Measurements from ENCODE around the gene LRFN4.

LRFN4 gene

DNA sequence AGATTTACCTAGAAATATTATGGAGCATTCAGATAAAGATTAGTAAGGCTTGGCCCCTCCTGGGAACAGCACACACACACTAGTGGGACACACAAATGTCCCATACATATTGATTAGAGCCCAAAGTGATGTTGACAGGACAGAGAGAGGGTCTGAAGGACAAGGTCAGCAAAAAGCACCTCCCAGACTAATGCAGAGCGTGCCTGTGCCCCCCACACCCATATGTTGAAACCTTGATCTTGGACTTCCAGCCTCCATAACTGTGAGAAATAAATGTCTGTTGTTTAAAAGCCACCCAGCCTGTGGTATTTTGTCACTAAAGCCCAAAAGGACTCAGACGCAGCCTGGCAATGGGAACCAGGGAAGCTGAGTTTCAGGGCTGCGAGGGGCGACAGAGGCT, 27.6 kb downstream of the LRFN4 start:
- Histone ChIP-seq H3K4me2 (ENCODE audit: low read depth, low read length) (no peak overlapping the region), H3K4me1 (ENCODE audit: low read length) (peaks cover 9% of the 10 kb centered on the region), H3K36me3 (replicated peaks; ENCODE audit: insufficient read depth, low read length) (no peaks in the 10 kb centered on the region), H3K9ac (ENCODE audit: low read length) (no peak overlapping the region), H2AFZ (ENCODE audit: low read length) (no peak overlapping the region), H3K27ac (ENCODE audit: low read length) (no peak overlapping the region), H3K9me3 (replicated peaks; ENCODE audit: insufficient read depth, low read length) (no peaks in the 10 kb centered on the region), H3K79me2 (ENCODE audit: low read length) (no peaks in the 10 kb centered on the region), H3K4me3 (ENCODE audit: low read length) (no peak overlapping the region), H3F3A (ENCODE audit: insufficient read depth, low read length) (peaks cover 3% of the 10 kb centered on the region; the same call in 1 of the 2 replicates), H4K20me1 (ENCODE audit: insufficient read depth, low read length) (no peaks in the 10 kb centered on the region), H3K9me2 (replicated peaks; ENCODE audit: insufficient read depth, low read length) (no peaks in the 10 kb centered on the region), H3K27me3 (replicated peaks; ENCODE audit: insufficient read depth, low read length) (peaks cover 27% of the 10 kb centered on the region)
- no peak for DNase-seq
- TF ChIP-seq CTCF (IDR thresholded peaks at IDR 0.05; ENCODE audit: low read length), result no peak
- no peak for TF ChIP-seq EZH2 (optimal IDR thresholded peaks at IDR 0.05; ENCODE audit: low read depth, low read length)
- TF ChIP-seq EZH2phosphoT487 (IDR thresholded peaks at IDR 0.05; ENCODE audit: low read length), result no peak

DNA sequence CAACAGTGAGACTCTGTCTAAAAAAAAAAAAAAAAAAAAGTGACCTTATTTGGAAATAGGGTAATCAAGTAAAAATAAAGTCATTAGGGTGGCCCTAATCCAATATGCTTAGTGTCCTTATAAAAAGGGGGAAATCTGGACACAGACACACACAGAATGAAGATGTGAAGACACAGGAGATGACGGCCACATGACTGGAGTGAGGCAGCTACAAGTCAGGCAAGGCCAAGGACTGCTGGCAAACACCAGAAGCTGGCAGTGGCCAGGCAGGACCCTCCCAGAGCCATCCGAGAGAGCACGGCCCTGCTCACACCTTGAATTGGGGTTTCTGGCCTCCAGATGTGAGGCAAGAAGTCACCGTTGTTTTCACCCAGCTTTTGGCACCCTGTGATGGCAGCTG, 28.6 kb downstream of the LRFN4 start:
- Histone ChIP-seq H3K36me3 (replicated peaks; ENCODE audit: insufficient read depth, low read length) (no peaks in the 10 kb centered on the region), H3K9ac (ENCODE audit: low read length) (no peak overlapping the region), H3K9me2 (replicated peaks; ENCODE audit: insufficient read depth, low read length) (no peaks in the 10 kb centered on the region), H4K20me1 (ENCODE audit: insufficient read depth, low read length) (no peaks in the 10 kb centered on the region), H2AFZ (ENCODE audit: low read length) (no peak overlapping the region), H3K4me2 (ENCODE audit: low read depth, low read length) (no peak overlapping the region), H3F3A (ENCODE audit: insufficient read depth, low read length) (peaks cover 3% of the 10 kb centered on the region; the same call in 1 of the 2 replicates), H3K4me3 (ENCODE audit: low read length) (no peak overlapping the region), H3K27ac (ENCODE audit: low read length) (no peak overlapping the region), H3K79me2 (ENCODE audit: low read length) (no peaks in the 10 kb centered on the region), H3K9me3 (replicated peaks; ENCODE audit: insufficient read depth, low read length) (no peaks in the 10 kb centered on the region), H3K4me1 (ENCODE audit: low read length) (peaks cover 7% of the 10 kb centered on the region), H3K27me3 (replicated peaks; ENCODE audit: insufficient read depth, low read length) (peaks cover 31% of the 10 kb centered on the region)
- DNase-seq, result no peak
- TF ChIP-seq CTCF (IDR thresholded peaks at IDR 0.05; ENCODE audit: low read length) (no peak), EZH2 (optimal IDR thresholded peaks at IDR 0.05; ENCODE audit: low read depth, low read length) (no peak), EZH2phosphoT487 (IDR thresholded peaks at IDR 0.05; ENCODE audit: low read length) (no peak)

- Histone ChIP-seq H3K4me2 (ENCODE audit: low read depth, low read length) (no peak overlapping the region), H3K79me2 (ENCODE audit: low read length) (no peaks in the 10 kb centered on the region), H4K20me1 (ENCODE audit: insufficient read depth, low read length) (no peaks in the 10 kb centered on the region), H2AFZ (ENCODE audit: low read length) (no peak overlapping the region), H3K27ac (ENCODE audit: low read length) (no peak overlapping the region), H3K9ac (ENCODE audit: low read length) (no peak overlapping the region), H3K27me3 (replicated peaks; ENCODE audit: insufficient read depth, low read length) (peaks cover 31% of the 10 kb centered on the region), H3K9me3 (replicated peaks; ENCODE audit: insufficient read depth, low read length) (no peaks in the 10 kb centered on the region), H3K36me3 (replicated peaks; ENCODE audit: insufficient read depth, low read length) (no peaks in the 10 kb centered on the region), H3K9me2 (replicated peaks; ENCODE audit: insufficient read depth, low read length) (no peaks in the 10 kb centered on the region), H3K4me3 (ENCODE audit: low read length) (no peak overlapping the region), H3K4me1 (ENCODE audit: low read length) (0 out of 2 replicates have a peak, but pooled peaks cover 1% of the 10 kb centered on the region), H3F3A (ENCODE audit: insufficient read depth, low read length) (peaks cover 2% of the 10 kb centered on the region; the same call in 1 of the 2 replicates)
- DNase-seq, result no peak
- TF ChIP-seq CTCF (IDR thresholded peaks at IDR 0.05; ENCODE audit: low read length) (no peak), EZH2phosphoT487 (IDR thresholded peaks at IDR 0.05; ENCODE audit: low read length) (no peak), EZH2 (optimal IDR thresholded peaks at IDR 0.05; ENCODE audit: low read depth, low read length) (no peak)
Observed at GRCh38 chr11:66885950-66886440, 29.1 kb downstream of the LRFN4 start.
